Kidney epithelial cell (primary cell): ENCODE measurements around the gene TFAP2C. TPM values are rescaled to one million over a fixed set of nuclear protein-coding genes. Genes with fewer than 3 reads are reported as not detected.

Experiments
- DNase-seq: peaks from one replicate; pipeline ENCODE4 v3.0.0-alpha.2; 2010; ENCODE audit warnings: low read depth
- H3K27me3 ChIP-seq: 2 replicates; pipeline ENCODE4 v1.6.0; 2011; ENCODE audit warnings: low read length; ENCODE audit not compliant: control insufficient read depth, insufficient read depth
- H3K36me3 ChIP-seq: 2 replicates; pipeline ENCODE4 v1.5.1; 2011; ENCODE audit warnings: low read length; ENCODE audit not compliant: control insufficient read depth, insufficient read depth
- H3K4me3 ChIP-seq: 2 replicates; pipeline ENCODE4 v1.5.1; 2011; ENCODE audit warnings: low read depth, mild to moderate bottlenecking, control low read depth, low read length
- CTCF ChIP-seq: IDR thresholded peaks from 2 replicates; pipeline ENCODE4 v1.5.1; 2011; ENCODE audit warnings: mild to moderate bottlenecking, moderate library complexity, low read length, control low read depth, inconsistent platforms; ENCODE audit not compliant: insufficient read depth, poor library complexity, severe bottlenecking
- total RNA-seq: library from RNA; depleted of rRNA; stranded (reverse); fragments of >200 nt; gene quantifications from 2 replicates; pipeline ENCODE4 v1.2.3, GENCODE V29; 2015

TFAP2C gene
- total RNA-seq = 0.17 and 0.41 TPM in 2 replicates

DNA sequence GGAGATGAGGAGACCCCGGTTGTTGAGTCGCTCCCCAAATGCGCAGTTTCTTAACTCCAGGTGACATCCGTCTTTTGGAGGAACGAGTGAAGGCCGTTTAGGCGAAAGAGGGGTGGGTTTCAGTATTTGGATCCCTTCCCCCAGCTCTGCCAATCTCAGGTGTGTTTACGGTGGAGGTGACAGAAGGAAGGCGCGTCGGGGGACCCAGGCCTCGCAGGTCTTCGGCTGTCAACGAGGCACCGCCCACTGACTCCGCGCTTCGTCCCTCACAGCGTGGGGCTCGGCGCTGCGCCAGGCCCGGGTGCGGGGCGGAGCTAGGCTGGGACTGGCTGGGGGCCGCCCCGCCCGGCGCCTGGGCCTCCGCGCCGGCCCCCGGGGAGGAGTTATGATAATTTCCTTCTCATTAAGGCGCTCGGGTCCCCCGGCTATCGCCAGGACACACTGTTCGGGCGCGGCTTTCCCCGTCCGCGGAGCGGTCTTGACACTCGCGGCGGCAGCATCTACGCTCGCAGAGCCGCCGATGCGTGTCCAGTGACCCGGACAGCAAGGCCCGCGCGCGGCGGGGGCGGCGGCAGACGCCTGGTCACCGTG is at the start of gene TFAP2C:
Gene TFAP2C (plus strand): TSS at position 434 of the 591 bp plus-strand sequence. CDS start 239 bp downstream, outside the sequence.
- peaks cover 82% of the 10 kb centered on the region for H3K27me3 ChIP-seq
- no peak for TF ChIP-seq CTCF
- peak within 1 kb of the TSS; percentile 42 for H3K4me3 ChIP-seq
- no peaks in the 10 kb centered on the region for H3K36me3 ChIP-seq
- no peak for DNase-seq

- Histone ChIP-seq H3K27me3 (no peaks in the 10 kb centered on the region), H3K4me3 (no peak overlapping the region), H3K36me3 (no peaks in the 10 kb centered on the region)
- DNase-seq = no peak
- TF ChIP-seq CTCF = no peak
Measured at GRCh38 chr20:56580226-56580625, 48.9 kb upstream of the TFAP2C start.

GRCh38 chr20:56581701-56582100 is 47.4 kb upstream of the TFAP2C start:
- DNase-seq = no peak
- Histone ChIP-seq H3K27me3 (no peaks in the 10 kb centered on the region), H3K4me3 (no peak overlapping the region), H3K36me3 (no peaks in the 10 kb centered on the region)
- TF ChIP-seq CTCF = no peak

DNA sequence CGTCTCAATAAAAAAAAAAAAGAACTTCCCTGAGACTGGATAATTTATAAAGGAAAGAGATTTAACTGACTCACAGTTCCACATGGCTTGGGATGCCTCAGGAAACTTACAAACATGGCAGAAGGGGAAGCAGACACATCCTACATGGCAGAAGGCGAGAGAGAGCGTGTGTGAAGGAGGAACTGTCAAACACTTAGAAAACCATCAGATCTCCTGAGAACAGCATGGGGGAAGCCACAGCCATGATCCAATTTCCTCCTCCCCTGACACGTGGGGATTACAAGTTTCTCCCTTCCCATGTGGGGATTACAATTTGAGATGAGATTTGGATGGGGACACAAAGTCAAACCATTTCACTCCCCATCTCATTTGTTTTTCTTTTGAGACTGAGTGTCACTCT is 46.6 kb upstream of the TFAP2C start:
- no peak for TF ChIP-seq CTCF
- H3K27me3 ChIP-seq = no peaks in the 10 kb centered on the region
- no peaks in the 10 kb centered on the region for H3K36me3 ChIP-seq
- DNase-seq = no peak
- no peak overlapping the region for H3K4me3 ChIP-seq

DNA sequence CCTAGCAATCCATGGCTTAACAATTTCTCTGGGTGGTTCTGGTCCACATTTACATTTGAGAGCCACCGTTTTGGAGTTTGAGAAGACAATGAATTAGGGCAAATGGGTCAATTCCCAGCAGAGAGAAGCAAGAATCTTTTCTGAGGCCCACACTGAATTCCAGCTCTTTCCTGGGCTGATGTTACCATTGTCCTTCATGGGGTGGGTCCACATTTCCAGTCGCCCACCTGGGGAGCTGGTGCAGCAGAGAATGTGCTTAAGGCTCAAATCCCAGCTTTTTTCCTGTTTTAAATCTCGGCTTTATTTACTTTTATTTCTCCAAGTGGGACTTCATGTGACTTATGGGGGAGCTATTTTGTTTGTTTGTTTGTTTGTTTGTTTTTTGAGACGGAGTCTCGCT is 44.2 kb upstream of the TFAP2C start:
- no peak for TF ChIP-seq CTCF
- H3K27me3 ChIP-seq = no peaks in the 10 kb centered on the region
- no peak overlapping the region for H3K4me3 ChIP-seq
- no peak for DNase-seq
- no peaks in the 10 kb centered on the region for H3K36me3 ChIP-seq
